HUES64 (cell line): Measurements from ENCODE around the gene TRNAU1AP.
A peak's percentile ranks its signal among the peaks of the same experiment; 100 is the strongest.
"Not testable (repeated sequence)": the region's sequence is repeated elsewhere in the genome, so short reads cannot be mapped to it uniquely, and the experiment has no call there.

Experiments
- H3K27ac ChIP-seq: 2 replicates; pipeline ENCODE4 v1.7.0; 2013; ENCODE audit warnings: low read depth, low read length, inconsistent platforms
- H3K27me3 ChIP-seq: 2 replicates; pipeline ENCODE4 v1.6.1; 2013; ENCODE audit warnings: mild to moderate bottlenecking, low read length; ENCODE audit not compliant: insufficient read depth
- H3K36me3 ChIP-seq: 2 replicates; pipeline ENCODE4 v1.6.1; 2013; ENCODE audit warnings: mild to moderate bottlenecking, low read length; ENCODE audit not compliant: insufficient read depth
- H3K4me1 ChIP-seq: 2 replicates; pipeline ENCODE4 v1.6.1; 2013; ENCODE audit warnings: mild to moderate bottlenecking, low read length, moderate library complexity; ENCODE audit not compliant: insufficient read depth
- H3K4me3 ChIP-seq: 2 replicates; pipeline ENCODE4 v1.5.1; 2013; ENCODE audit warnings: mild to moderate bottlenecking, low read length, moderate library complexity
- H3K9ac ChIP-seq: 2 replicates; pipeline ENCODE4 v1.6.1; 2013; ENCODE audit warnings: mild to moderate bottlenecking, low read depth, low read length
- H3K9me3 ChIP-seq: 2 replicates; pipeline ENCODE4 v1.6.1; 2013; ENCODE audit warnings: low read depth, low read length; ENCODE audit not compliant: insufficient read depth
- WGBS: fragments of 150-250, 120-280 bp; methylation state at CpG from one replicate; pipeline ENCODE4 v1.1.7; 2013; ENCODE audit warnings: missing lambda C conversion rate; 5-methylcytosine and 5-hydroxymethylcytosine counted together

Gene TRNAU1AP

DNA sequence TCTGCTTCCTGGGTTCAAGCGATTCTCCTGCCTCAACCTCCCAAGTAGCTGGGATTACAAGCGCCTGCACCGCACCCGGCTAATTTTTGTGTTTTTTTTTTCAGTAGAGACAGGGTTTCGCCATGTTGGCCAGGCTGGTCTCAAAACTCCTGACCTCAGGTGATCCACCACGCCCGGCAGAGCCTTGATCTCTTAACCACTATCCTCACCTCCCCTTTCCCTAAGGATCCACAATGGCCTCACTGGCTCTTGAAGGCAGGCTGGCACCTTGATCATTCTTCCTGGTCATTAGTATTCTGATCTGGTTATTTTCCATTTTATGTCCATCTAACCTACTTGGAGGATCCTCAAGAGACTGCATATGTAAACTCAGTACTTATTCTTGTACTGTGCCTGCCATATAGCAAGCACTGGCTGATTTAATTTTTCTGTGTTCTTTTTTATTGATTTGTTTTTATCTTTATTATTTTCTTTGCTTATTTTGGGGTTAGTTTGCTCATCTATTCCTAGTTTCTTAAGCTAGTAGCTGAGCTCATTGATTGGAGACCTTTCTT, 40.8 kb upstream of the TRNAU1AP start:
- WGBS, result 86% methylated on average over 7 of the region's 7 CpGs
- H3K4me1 ChIP-seq, result peaks cover 13% of the 10 kb centered on the region
- H3K36me3 ChIP-seq, result peaks cover 62% of the 10 kb centered on the region
- H3K4me3 ChIP-seq, result no peak overlapping the region
- H3K27ac ChIP-seq, result peak overlapping the region; percentile 66; the same call in 1 of the 2 replicates
- no peak overlapping the region for H3K9ac ChIP-seq
- H3K27me3 ChIP-seq, result no peaks in the 10 kb centered on the region
- no peaks in the 10 kb centered on the region for H3K9me3 ChIP-seq

DNA sequence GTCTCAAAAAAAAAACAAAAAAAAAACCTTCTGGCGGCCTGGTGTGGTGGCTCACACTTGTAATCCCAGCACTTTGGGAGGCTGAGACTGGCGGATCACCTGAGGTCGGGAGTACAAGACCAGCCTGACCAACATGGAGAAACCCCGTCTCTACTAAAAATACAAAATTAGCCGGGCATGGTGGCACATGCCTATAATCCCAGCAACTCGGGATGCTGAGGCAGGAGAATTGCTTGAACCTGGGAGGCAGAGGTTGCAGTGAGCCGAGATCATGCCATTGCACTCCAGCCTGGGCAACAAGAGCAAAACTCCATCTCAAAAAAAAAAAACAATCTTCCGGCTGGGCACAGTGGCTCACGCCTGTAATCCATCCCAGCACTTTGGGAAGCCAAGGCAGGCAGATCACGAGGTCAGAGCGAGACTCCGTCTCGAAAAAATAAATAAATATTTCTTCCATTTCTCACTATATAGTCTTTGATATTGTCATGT, 38.4 kb upstream of the TRNAU1AP start:
- H3K27me3 ChIP-seq, H3K27ac ChIP-seq, H3K4me1 ChIP-seq, H3K9me3 ChIP-seq, H3K9ac ChIP-seq, H3K4me3 ChIP-seq: not testable (repeated sequence)
- WGBS, result 89% methylated on average over 13 of the region's 13 CpGs
- H3K36me3 ChIP-seq, result peaks cover 38% of the 10 kb centered on the region

DNA sequence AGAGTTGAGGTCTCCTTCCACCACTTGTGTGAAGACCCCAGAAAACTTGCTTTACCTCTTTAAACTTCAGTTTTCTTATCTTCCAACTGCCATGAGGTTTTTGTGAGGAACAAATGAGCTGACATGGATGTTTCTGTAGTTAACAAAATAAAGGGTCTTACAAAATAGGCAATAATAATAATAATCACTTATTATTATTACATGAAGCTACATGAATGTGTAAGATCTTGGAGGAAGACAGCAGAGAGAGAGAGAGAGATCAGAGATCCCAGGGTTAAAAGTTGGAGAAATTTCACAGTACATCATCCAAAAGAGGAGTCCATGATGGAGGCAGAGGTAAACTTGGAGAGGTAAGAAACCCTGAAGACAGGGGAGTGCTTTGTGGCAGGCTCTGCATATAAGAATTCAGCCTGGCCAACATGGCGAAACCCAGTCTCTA, 36.3 kb upstream of the TRNAU1AP start:
- Histone ChIP-seq H3K27me3 (no peaks in the 10 kb centered on the region), H3K4me1 (peaks cover 4% of the 10 kb centered on the region; the same call in 1 of the 2 replicates), H3K9me3 (no peaks in the 10 kb centered on the region), H3K36me3 (peaks cover 25% of the 10 kb centered on the region), H3K27ac (no peak overlapping the region), H3K9ac (no peak overlapping the region), H3K4me3 (no peak overlapping the region)
- 100% methylated on average over 1 of the region's 1 CpG for WGBS

DNA sequence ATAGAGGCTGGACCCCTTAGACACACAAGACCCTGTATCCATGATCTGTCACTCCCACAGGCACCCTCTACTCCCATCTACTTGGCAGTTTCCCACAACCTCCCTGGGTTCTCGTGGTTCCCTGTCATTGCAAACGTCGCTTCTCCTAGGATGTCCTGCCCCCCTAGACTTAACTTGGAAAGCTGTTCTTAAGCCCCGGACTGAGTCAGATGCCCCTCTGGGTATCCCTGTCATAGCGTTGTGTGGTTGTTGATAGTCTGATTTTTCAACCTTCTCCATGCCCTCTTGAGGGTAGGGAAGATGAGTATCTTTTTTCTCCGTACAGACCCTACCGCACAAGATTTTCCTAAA, 35.3 kb upstream of the TRNAU1AP start:
- H3K4me3 ChIP-seq, result peak overlapping the region; percentile 76
- peaks cover 4% of the 10 kb centered on the region; the same call in 1 of the 2 replicates for H3K4me1 ChIP-seq
- H3K9ac ChIP-seq, result peak overlapping the region; percentile 99
- H3K36me3 ChIP-seq, result peaks cover 17% of the 10 kb centered on the region
- H3K27me3 ChIP-seq, result no peaks in the 10 kb centered on the region
- WGBS, result 34% methylated on average over 6 of the region's 7 CpGs
- H3K9me3 ChIP-seq, result no peaks in the 10 kb centered on the region
- H3K27ac ChIP-seq, result peak overlapping the region; percentile 2; the same call in 1 of the 2 replicates

DNA sequence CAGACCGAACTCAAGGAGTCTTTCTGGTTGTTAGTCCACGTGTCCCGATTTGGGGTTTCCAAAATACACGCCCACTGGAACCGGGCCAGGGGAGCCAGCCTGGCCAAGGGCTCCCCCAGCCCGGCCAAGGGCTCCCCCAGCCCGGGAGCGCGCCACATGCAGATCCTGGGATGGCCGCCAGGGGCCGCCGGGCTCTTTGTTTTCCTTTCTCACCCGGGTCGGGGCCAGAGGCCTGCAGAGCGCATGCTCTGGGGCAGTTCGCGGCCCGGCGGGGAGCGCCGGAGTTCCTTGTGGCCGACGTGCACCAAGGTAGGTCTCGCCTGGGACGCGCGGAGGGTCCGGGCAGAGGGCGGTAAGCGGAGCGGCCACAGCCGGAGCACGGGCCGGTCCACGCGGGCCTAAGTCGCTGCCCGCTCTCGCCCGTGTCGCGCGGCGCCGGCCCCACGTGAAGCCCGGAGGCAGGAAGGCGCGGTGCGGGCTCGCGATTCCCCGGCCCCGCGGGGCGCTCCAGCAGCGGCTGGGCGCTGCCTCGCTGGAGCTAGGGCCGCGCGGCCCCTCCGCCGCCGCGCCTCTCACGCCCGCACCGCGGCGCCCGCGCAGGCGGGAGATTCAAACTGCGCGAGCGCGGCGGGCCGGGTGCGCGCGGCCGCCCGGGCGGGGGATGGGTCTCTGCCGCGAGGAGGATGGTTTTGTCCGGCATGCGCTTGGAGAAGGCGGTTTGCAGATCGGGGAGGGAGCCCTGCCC, 34.7 kb upstream of the TRNAU1AP start:
- Histone ChIP-seq H3K27ac (peak overlapping the region; percentile 97), H3K4me3 (peak overlapping the region; percentile 76), H3K9ac (peak overlapping the region; percentile 99), H3K36me3 (peaks cover 13% of the 10 kb centered on the region), H3K27me3 (no peaks in the 10 kb centered on the region), H3K9me3 (no peaks in the 10 kb centered on the region), H3K4me1 (peaks cover 4% of the 10 kb centered on the region; the same call in 1 of the 2 replicates)
- under 1% methylated on average over 92 of the region's 92 CpGs for whole genome bisulfite sequencing

DNA sequence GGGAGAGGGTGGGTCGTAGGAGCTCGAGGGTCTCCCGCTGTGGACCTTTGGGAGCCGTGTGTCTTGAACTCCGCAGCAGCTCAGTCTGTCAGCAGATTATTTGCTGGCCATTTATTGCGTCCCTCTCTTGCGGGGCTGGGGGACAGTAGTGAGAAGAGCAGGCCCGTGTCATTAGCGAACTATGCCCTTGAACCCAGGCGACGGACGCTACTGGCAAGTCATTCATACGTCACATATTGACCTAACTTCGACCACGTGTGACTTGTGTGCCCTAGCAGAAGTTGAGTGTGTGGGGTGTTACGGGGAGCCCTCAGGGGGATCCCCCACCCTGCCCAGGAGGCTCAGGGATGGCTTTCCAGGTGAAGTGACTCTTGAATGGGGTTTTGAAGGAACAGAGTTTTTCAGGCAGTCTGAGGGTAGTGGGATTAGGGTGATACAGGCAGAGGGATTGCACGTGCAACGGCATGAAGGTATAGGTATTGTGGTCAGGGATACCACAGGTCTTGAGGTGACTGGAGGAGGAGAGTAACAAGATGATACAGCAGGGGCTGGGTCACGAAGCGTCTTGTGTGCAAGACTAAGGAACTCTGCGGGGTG, 34.0 kb upstream of the TRNAU1AP start:
- no peaks in the 10 kb centered on the region for H3K27me3 ChIP-seq
- H3K27ac ChIP-seq, result peak overlapping the region; percentile 97
- peaks cover 4% of the 10 kb centered on the region; the same call in 1 of the 2 replicates for H3K4me1 ChIP-seq
- peaks cover 12% of the 10 kb centered on the region for H3K36me3 ChIP-seq
- H3K9ac ChIP-seq, result peak overlapping the region; percentile 99
- H3K9me3 ChIP-seq, result no peaks in the 10 kb centered on the region
- 14% methylated on average over 20 of the region's 21 CpGs for WGBS
- peak overlapping the region; percentile 76 for H3K4me3 ChIP-seq

DNA sequence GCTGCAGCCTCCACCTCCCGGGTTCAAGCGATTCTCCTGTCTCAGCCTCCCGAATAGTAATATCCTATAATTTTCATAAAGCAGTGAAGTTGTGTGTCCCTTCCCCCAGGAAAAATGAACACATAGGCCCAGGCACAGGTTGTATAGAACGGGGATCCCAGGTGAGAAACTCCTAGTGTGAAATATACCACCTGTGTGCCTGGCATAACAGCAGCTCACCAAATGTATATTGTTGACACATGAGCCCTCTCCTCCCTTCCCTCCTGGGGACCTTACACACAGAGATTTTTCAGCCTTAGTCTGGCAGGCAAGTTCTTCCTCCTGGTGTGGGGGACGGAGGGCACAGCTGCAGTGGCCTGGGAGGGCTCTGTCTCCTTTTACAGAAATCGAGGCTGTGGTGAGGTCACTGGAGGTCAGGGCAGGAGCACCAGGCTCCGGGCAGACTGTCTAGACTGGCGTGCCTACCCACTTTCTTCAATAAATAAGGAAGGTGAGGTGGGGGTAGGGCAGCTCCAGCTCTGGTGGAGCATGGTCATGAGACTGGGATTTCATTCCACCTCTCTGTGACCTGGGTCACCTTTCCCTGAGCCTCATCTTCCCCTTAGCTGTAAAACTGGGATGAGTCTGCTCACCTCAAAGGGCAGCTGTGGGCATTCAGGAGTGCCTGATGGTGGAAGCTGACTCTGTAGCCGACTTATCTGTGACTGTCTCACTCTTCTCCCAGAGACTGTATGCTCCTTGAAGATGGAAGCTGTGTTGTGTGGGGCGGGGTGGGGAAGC, 32.7 kb upstream of the TRNAU1AP start:
- H3K4me1 ChIP-seq, result peaks cover 4% of the 10 kb centered on the region; the same call in 1 of the 2 replicates
- no peaks in the 10 kb centered on the region for H3K9me3 ChIP-seq
- H3K36me3 ChIP-seq, result peaks cover 22% of the 10 kb centered on the region
- H3K4me3 ChIP-seq, result no peak overlapping the region
- H3K9ac ChIP-seq, result no peak overlapping the region
- H3K27me3 ChIP-seq, result no peaks in the 10 kb centered on the region
- H3K27ac ChIP-seq, result no peak overlapping the region
- WGBS, result 90% methylated on average over 9 of the region's 10 CpGs

DNA sequence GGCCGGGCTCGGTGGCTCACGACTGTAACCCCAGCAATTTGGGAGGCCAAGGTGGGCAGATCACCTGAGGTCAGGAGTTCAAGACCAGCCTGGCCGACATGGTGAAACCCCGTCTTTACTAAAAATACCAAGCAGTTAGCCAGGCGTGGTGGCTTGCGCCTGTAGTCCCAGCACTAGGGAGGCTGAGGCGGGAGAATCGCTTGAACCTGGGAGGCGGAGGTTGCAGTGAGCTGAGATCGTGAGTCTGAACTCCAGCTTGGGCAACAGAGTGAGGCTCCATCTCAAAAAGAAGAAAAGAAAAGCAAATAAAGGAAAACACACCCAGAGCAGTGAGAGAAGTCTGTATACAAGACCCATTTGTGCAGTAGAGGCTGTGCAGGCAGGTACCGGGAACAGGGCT, 32.1 kb upstream of the TRNAU1AP start:
- H3K9ac ChIP-seq, H3K4me3 ChIP-seq: not testable (repeated sequence)
- 95% methylated on average over 12 of the region's 12 CpGs for WGBS

DNA sequence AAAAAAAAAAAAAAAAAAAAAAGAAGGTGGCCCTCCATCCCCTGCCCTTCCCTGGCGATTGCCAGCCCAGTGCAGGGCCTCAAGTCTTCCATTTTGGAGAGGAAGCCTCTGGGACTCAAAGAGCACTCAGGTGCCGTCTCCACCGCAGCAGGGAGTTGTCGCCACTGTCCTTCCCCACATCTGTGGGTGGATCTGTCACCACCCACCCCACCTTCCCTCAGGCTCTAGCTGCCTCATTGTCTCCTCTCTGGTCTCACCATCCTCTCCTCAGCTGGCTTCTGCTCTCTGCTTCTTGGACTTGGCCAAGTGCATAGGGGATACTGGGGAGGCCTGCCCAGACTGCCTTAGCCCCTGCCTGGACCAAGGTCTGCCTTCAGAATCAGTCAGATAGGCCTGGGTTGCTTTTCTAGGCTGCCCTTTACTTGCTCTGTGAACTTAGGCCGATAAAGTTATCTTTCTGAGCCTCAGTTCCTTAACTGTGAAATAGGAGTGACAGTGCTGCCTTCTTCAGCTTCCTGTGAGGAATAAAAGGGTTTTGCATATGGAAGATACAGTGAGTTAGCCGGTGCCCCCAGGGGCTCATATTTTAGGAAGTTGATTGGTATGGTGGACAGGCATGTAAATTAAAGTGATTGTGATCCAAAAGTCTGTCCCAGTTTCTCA, 31.3 kb upstream of the TRNAU1AP start:
- no peak overlapping the region for H3K9ac ChIP-seq
- no peak overlapping the region for H3K27ac ChIP-seq
- WGBS, result 89% methylated on average over 6 of the region's 6 CpGs

More for the DNA sequence above, 32.1 kb upstream of the TRNAU1AP start:
- H3K27ac ChIP-seq, H3K4me1 ChIP-seq, H3K27me3 ChIP-seq, H3K9me3 ChIP-seq: not testable (repeated sequence)
- peaks cover 22% of the 10 kb centered on the region for H3K36me3 ChIP-seq

DNA sequence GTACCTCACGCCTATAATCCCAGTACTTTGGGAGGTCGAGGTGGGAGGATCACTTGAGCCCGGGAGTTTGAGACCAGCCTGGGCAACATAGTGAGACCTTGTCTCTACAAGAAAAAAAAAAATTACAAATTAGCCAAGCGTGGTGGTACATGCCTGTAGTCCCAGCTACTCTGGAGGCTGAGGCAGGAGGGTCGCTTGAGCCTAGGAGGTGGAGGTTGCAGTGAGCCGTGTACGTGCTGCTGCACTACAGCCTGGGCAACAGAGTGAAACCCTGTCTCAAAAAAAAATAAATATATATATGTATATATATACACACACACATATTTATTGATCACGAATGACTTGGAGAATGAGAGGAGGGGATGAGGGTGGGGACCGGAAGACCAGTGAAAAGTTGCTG, 30.3 kb upstream of the TRNAU1AP start:
- not testable (repeated sequence) for H3K27me3 ChIP-seq, H3K9ac ChIP-seq, H3K4me3 ChIP-seq, H3K4me1 ChIP-seq, H3K9me3 ChIP-seq, H3K27ac ChIP-seq
- 91% methylated on average over 7 of the region's 9 CpGs for WGBS
- H3K36me3 ChIP-seq, result peaks cover 32% of the 10 kb centered on the region

More for the DNA sequence above, 31.3 kb upstream of the TRNAU1AP start:
- no peaks in the 10 kb centered on the region for H3K9me3 ChIP-seq
- peaks cover 4% of the 10 kb centered on the region; the same call in 1 of the 2 replicates for H3K4me1 ChIP-seq
- peaks cover 26% of the 10 kb centered on the region for H3K36me3 ChIP-seq
- no peak overlapping the region for H3K4me3 ChIP-seq
- no peaks in the 10 kb centered on the region for H3K27me3 ChIP-seq
